NT2/D1 (cell line): ENCODE measurements around the gene HERPUD1.

Source experiments
- SUZ12 ChIP-seq: IDR thresholded peaks from 2 replicates; pipeline ENCODE4 v1.6.1; 2011; ENCODE audit not compliant: insufficient read length, insufficient read depth; ENCODE audit errors: extremely low read depth
- YY1 ChIP-seq: IDR thresholded peaks from 2 replicates; pipeline ENCODE4 v1.6.1; 2011; ENCODE audit not compliant: insufficient read length, insufficient read depth
- ZNF274 ChIP-seq: IDR thresholded peaks from 2 replicates; pipeline ENCODE4 v1.6.1; 2011; ENCODE audit warnings: mild to moderate bottlenecking, low read depth, low read length

- TF ChIP-seq ZNF274 (no peak), SUZ12 (no peak), YY1 (no peak)
Measured at GRCh38 chr16:56994311-56994710, 62.4 kb downstream of the HERPUD1 start.
